Lung (tissue), 12 donors: ENCODE results near the gene PLA2G7. TPM values are rescaled to one million over a fixed set of nuclear protein-coding genes. Genes with fewer than 3 reads are reported as not detected.
"Not testable (repeated sequence)": the region's sequence is repeated elsewhere in the genome, so short reads cannot be mapped to it uniquely, and the experiment has no call there.

Experiments used
- ATAC-seq: fragments of 200-7000 bp; cut with Tn5 transposase; one replicate; pipeline ENCODE4 v1.9.1; 2020; ENCODE audit warnings: moderate number of reproducible peaks; ENCODE audit not compliant: insufficient read depth, low FRiP score
- DNase-seq, 3 donors: peaks; one replicate each; pipeline ENCODE4 v3.0.0-alpha.2; 2013 to 2017
- H3K27ac ChIP-seq, 2 donors: one replicate each; pipeline ENCODE4 v1.5.1; 2013; ENCODE audit warnings: mild to moderate bottlenecking in 2 of 2, moderate library complexity in 2 of 2, control low read depth in 1 of 2, inconsistent platforms in 1 of 2, low read depth in 1 of 2, low read length in 1 of 2
- H3K27me3 ChIP-seq, 3 donors: one replicate each; pipeline ENCODE4 v1.5.1; 2013; ENCODE audit warnings: low read length in 2 of 3; ENCODE audit not compliant: control insufficient read depth in 3 of 3, insufficient read depth in 3 of 3
- H3K36me3 ChIP-seq, 4 donors: one replicate each; pipeline ENCODE4 v1.5.1; 2013; ENCODE audit warnings: low read length in 4 of 4, mild to moderate bottlenecking in 1 of 4, moderate library complexity in 1 of 4; ENCODE audit not compliant: control insufficient read depth in 4 of 4, insufficient read depth in 4 of 4
- H3K4me1 ChIP-seq, 5 donors: one replicate each; pipeline ENCODE4 v1.5.1; 2013; ENCODE audit warnings: low read length in 5 of 5, mild to moderate bottlenecking in 2 of 5, moderate library complexity in 1 of 5; ENCODE audit not compliant: control insufficient read depth in 5 of 5, insufficient read depth in 5 of 5
- H3K4me3 ChIP-seq: one replicate; pipeline ENCODE4 v1.5.1; 2013; ENCODE audit warnings: mild to moderate bottlenecking, control low read depth, moderate library complexity
- H3K9ac ChIP-seq, 2 donors: one replicate each; pipeline ENCODE4 v1.5.1; 2013; ENCODE audit warnings: low read length in 2 of 2, control low read depth in 1 of 2; ENCODE audit not compliant: insufficient read depth in 1 of 2
- H3K9me3 ChIP-seq, 4 donors: one replicate each; pipeline ENCODE4 v1.5.1; 2013; ENCODE audit warnings: low read length in 3 of 4, mild to moderate bottlenecking in 1 of 4, moderate library complexity in 1 of 4; ENCODE audit not compliant: control insufficient read depth in 4 of 4, insufficient read depth in 3 of 4
- CTCF ChIP-seq: IDR thresholded peaks from 2 replicates; pipeline ENCODE4 v1.5.1; 2012; ENCODE audit warnings: mild to moderate bottlenecking; ENCODE audit errors: control extremely low read depth, extremely low read depth
- WGBS, 2 donors: extraction: QIAGEN DNeasy Blood & Tissue Kit; methylation state at CpG; one replicate each; pipeline ENCODE4 v1.1.7; 2013; 5-methylcytosine and 5-hydroxymethylcytosine counted together
- polyA plus RNA-seq, 2 donors: library from polyadenylated mRNA; stranded (reverse); fragments of 200-250 nt; gene quantifications; one replicate each; pipeline ENCODE4 v1.2.1, GENCODE V29; 2013
- total RNA-seq, 2 donors: library from RNA; depleted of rRNA in 1 of 2; stranded (reverse); fragments of >200 nt in 1 of 2; gene quantifications; one replicate each; pipeline ENCODE4 v1.2.1, GENCODE V29; 2014 to 2021
- donor health status: control.
- donor health status: control.
- donor health status: Bipolar disorder and iron deficiency.
- donor health status: healthy.
- donor health status: DM: yes; HTN: yes; CAD: no.

PLA2G7 gene
- total and polyA plus RNA-seq, 4 donors = 6.7 to 23.4 (median 11.4) TPM

- peak in 2 of 3 donors; percentile 26 to 27 for DNase-seq
- Histone ChIP-seq H3K9ac (no peak overlapping the region), H3K4me3 (no peak overlapping the region), H3K4me1 (peaks cover 0 to 3% (median 0%) of the 10 kb centered on the region in 5 donors), H3K27ac (no peak overlapping the region), H3K36me3 (no peaks in the 10 kb centered on the region), H3K27me3 (peaks cover 0 to under 1% (median 0%) of the 10 kb centered on the region in 3 donors), H3K9me3 (no peaks in the 10 kb centered on the region)
- 37 to 58% methylated on average over 2 of the region's 2 CpGs for WGBS, 2 donors
- peak; percentile 38 for ATAC-seq
- no peak for TF ChIP-seq CTCF
Observed at GRCh38 chr6:46772762-46773161, 37.6 kb upstream of the PLA2G7 start.

GRCh38 chr6:46772016-46772415, 36.8 kb upstream of the PLA2G7 start:
- TF ChIP-seq CTCF = no peak
- no peaks in the 10 kb centered on the region for H3K27me3 ChIP-seq
- no peaks in the 10 kb centered on the region for H3K9me3 ChIP-seq
- DNase-seq = no peak
- no peak for ATAC-seq
- no peak overlapping the region for H3K9ac ChIP-seq
- WGBS, 2 donors = 81 to 91% methylated on average over 1 of the region's 1 CpG
- no peaks in the 10 kb centered on the region for H3K36me3 ChIP-seq
- H3K27ac ChIP-seq = no peak overlapping the region
- H3K4me1 ChIP-seq = peaks cover 0 to 3% (median 0%) of the 10 kb centered on the region in 5 donors
- H3K4me3 ChIP-seq = no peak overlapping the region

GRCh38 chr6:46764961-46765360, 29.8 kb upstream of the PLA2G7 start:
- Histone ChIP-seq H3K4me3 (no peak overlapping the region), H3K9ac (no peak overlapping the region)

GRCh38 chr6:46764280-46764679, 29.1 kb upstream of the PLA2G7 start:
- not testable (repeated sequence) for DNase-seq, H3K9me3 ChIP-seq, H3K27me3 ChIP-seq, H3K36me3 ChIP-seq, H3K27ac ChIP-seq, H3K4me1 ChIP-seq, H3K9ac ChIP-seq, ATAC-seq, H3K4me3 ChIP-seq
- WGBS, 2 donors = 92 to 95% methylated on average over 10 of the region's 10 CpGs

More at GRCh38 chr6:46764961-46765360, 29.8 kb upstream of the PLA2G7 start:
- DNase-seq (no peak), ATAC-seq (no peak)
- Histone ChIP-seq H3K27me3 (no peaks in the 10 kb centered on the region), H3K4me1 (no peaks in the 10 kb centered on the region), H3K9me3 (no peaks in the 10 kb centered on the region), H3K27ac (no peak overlapping the region), H3K36me3 (no peaks in the 10 kb centered on the region)
- no peak for TF ChIP-seq CTCF
- 95 to 98% methylated on average over 5 of the region's 5 CpGs for WGBS, 2 donors
